Activated B cell treated with CpG ODN at 0.5 μM for 24 hours (primary cell): ENCODE results near the gene CLCF1. TPM values are rescaled to one million over a fixed set of nuclear protein-coding genes. Genes with fewer than 3 reads are reported as not detected.

Experiments
- ATAC-seq: fragments of 200-7000 bp; cut with Tn5 transposase; one replicate; pipeline ENCODE4 v1.10.0; 2021; ENCODE audit warnings: low read depth, mild to moderate bottlenecking, moderate library complexity
- CTCF ChIA-PET: fragments of 350-600 bp; sonication (Branson Sonifier 250); formaldehyde crosslinking; loops from one replicate; lab custom pipeline; 2021; ENCODE audit warnings: antibody characterized with exemption; lab: Charles Lee
- POLR2A ChIA-PET: fragments of 350-600 bp; sonication (Branson Sonifier 250); formaldehyde crosslinking; loops from one replicate; lab custom pipeline; 2021; ENCODE audit warnings: antibody characterized with exemption; lab: Charles Lee
- DNase-seq: peaks from one replicate; pipeline ENCODE4 v3.0.0; 2022
- H3K27ac Mint-ChIP-seq: one replicate; pipeline ENCODE4 v1.8.0; 2020; ENCODE audit warnings: mixed read lengths
- H3K27me3 Mint-ChIP-seq: one replicate; pipeline ENCODE4 v1.8.0; 2021; ENCODE audit warnings: mixed read lengths
- H3K36me3 Mint-ChIP-seq: one replicate; pipeline ENCODE4 v1.8.0; 2021; ENCODE audit warnings: low read depth, mixed read lengths
- H3K4me1 Mint-ChIP-seq: one replicate; pipeline ENCODE4 v1.8.0; 2021; ENCODE audit warnings: mixed read lengths
- H3K4me3 Mint-ChIP-seq: one replicate; pipeline ENCODE4 v1.8.0; 2020; ENCODE audit warnings: mild to moderate bottlenecking, mixed read lengths
- H3K9me3 Mint-ChIP-seq: one replicate; pipeline ENCODE4 v1.8.0; 2020; ENCODE audit warnings: mixed read lengths
- intact Hi-C: fragments of 100-400 bp; cut with micrococcal nuclease; formaldehyde crosslinking; loops from one replicate; pipeline ENCODE4 v1.15.1; 2024
- total RNA-seq: library from RNA; stranded (reverse); gene quantifications from 2 replicates; pipeline ENCODE4 v1.2.3, GENCODE V29; 2022
- TF ChIP-seq, protein P1 (sequence below): fragments of 200-600 bp; IDR thresholded peaks from one replicate; pipeline ENCODE4 v1.8.0; 2022; ENCODE audit warnings: antibody characterized with exemption, mild to moderate bottlenecking

The CLCF1 gene
- total RNA-seq, 1 donor from 2014 or later: 30.7 TPM

DNA sequence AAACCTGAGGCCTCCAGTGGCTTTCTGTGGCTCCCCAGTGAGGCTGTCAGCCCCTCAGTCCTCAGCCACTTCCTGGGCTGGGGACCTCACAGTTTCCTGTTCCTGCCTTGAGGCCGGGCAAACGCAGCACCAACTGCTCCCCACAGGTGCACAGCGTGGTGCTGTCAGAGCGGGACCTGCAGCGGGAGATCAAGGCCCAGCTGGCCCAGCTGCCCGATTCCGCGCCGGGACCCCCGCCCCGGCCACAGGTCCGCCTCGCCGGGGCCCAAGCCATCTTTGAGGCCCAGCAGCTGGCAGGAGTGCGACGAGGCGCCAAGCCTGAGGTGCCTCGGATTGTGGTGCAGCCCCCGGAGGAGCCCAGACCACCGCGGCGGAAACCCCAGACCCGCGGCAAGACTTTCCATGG lies 35.9 kb upstream of the CLCF1 start:
- CTCF ChIA-PET: interaction anchor here (1.2 to 1.3 kb wide), 2 partner anchors 29 to 170 kb away, joined by 3 to 5 read pairs; partner anchors contain the start of gene PTPRCAP
- H3K27ac Mint-ChIP-seq: peak overlapping the region; percentile 95
- intact Hi-C loops: loop anchor here (1.0 kb wide), 1 partner anchor 19 kb away; the partner anchor contains the start of gene RPS6KB2
- DNase-seq: peak; percentile 61
- H3K9me3 Mint-ChIP-seq: no peaks in the 10 kb centered on the region
- peak overlapping the region; percentile 80 for H3K4me3 Mint-ChIP-seq
- peaks cover 33% of the 10 kb centered on the region for H3K36me3 Mint-ChIP-seq
- TF ChIP-seq, protein P1, sequence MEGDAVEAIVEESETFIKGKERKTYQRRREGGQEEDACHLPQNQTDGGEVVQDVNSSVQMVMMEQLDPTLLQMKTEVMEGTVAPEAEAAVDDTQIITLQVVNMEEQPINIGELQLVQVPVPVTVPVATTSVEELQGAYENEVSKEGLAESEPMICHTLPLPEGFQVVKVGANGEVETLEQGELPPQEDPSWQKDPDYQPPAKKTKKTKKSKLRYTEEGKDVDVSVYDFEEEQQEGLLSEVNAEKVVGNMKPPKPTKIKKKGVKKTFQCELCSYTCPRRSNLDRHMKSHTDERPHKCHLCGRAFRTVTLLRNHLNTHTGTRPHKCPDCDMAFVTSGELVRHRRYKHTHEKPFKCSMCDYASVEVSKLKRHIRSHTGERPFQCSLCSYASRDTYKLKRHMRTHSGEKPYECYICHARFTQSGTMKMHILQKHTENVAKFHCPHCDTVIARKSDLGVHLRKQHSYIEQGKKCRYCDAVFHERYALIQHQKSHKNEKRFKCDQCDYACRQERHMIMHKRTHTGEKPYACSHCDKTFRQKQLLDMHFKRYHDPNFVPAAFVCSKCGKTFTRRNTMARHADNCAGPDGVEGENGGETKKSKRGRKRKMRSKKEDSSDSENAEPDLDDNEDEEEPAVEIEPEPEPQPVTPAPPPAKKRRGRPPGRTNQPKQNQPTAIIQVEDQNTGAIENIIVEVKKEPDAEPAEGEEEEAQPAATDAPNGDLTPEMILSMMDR: no peak
- peak; percentile 63 for ATAC-seq
- H3K27me3 Mint-ChIP-seq: no peaks in the 10 kb centered on the region
- POLR2A ChIA-PET: interaction anchor here (0.8 to 3.5 kb wide), 18 partner anchors 10 to 169 kb away, joined by 3 to 113 read pairs (median 5); partner anchors contain the start of genes AIP, POLD4, PTPRCAP and RAD9A
- H3K4me1 Mint-ChIP-seq: peaks cover 93% of the 10 kb centered on the region

DNA sequence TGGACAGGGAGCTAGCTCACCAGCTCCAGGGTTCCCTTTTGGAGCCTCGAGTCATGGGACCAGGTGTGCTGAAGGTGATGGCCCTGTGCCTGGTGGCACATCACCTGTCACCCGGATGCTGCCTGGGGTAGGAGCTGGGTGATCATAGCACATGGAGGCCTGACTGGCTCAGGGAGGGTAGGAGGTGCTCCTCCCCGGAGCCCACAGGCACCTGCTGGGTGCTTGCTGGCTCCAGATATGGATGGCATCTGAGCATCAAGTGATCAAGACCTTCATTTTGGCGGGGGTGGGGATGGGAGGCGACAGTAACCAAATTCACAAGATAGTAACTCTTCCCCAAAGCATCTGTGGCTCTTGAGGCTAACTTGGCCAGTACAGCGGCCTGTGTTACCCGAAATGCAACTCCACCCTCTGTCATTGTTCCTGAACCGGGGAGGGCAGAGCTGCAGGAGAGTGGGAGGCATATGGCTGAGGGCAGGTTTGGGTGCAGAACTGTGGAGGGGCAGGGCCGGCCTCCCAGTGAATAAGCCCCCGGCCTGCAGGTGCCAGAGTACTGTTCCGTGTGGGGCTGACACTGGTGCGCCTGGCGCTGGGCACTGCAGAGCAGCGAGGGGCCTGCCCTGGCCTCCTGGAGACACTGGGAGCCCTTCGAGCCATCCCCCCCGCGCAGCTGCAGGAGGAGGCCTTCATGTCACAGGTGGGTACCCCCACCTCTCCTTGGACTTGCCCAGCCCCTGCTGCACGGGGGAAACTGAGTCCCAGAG lies 35.2 kb upstream of the CLCF1 start:
- ATAC-seq (no peak), DNase-seq (no peak)
- TF ChIP-seq, protein P1: no peak
- H3K9me3 Mint-ChIP-seq: no peaks in the 10 kb centered on the region
- peaks cover 95% of the 10 kb centered on the region for H3K4me1 Mint-ChIP-seq
- intact Hi-C loops: loop anchor here (1.0 kb wide), 1 partner anchor 20 kb away; the partner anchor contains the start of gene RPS6KB2
- H3K27ac Mint-ChIP-seq: peak overlapping the region; percentile 88
- no peaks in the 10 kb centered on the region for H3K27me3 Mint-ChIP-seq
- ChIA-PET CTCF (interaction anchor here (1.1 to 1.3 kb wide), 3 partner anchors 30 to 169 kb away, joined by 3 to 5 read pairs (median 3); partner anchors contain the start of gene PTPRCAP), POLR2A (interaction anchor here (0.7 to 3.5 kb wide), 23 partner anchors 11 to 629 kb away, joined by 3 to 113 read pairs (median 5); partner anchors contain the start of genes AIP, CORO1B, POLD4 and PTPRCAP)
- peaks cover 36% of the 10 kb centered on the region for H3K36me3 Mint-ChIP-seq
- peak overlapping the region; percentile 55 for H3K4me3 Mint-ChIP-seq

DNA sequence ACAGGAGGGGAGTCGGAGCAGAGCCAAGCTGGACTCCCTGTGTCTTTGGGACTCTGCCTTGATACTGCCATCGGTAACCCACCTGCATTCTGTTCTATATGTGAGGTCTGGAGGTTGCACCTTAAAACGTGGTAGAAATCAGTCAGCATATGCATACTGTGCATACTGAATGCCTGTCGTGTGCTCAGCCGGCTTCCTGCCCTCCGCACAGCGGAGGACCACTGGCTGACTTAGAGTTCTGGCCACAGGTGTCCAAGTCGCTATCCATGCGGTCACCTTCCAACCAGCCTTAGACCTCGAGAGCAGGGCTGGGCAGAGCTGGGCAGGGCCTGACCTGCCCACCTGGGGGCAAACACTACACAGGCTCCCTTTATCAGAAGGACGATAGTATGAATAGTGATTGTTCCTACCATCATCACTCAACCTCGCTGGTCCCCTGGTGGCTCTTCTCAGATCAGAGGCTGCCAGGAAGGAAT lies 34.3 kb upstream of the CLCF1 start:
- H3K4me3 Mint-ChIP-seq: peak overlapping the region; percentile 55
- H3K27ac Mint-ChIP-seq: peak overlapping the region; percentile 88
- intact Hi-C loops: no loop called here

DNA sequence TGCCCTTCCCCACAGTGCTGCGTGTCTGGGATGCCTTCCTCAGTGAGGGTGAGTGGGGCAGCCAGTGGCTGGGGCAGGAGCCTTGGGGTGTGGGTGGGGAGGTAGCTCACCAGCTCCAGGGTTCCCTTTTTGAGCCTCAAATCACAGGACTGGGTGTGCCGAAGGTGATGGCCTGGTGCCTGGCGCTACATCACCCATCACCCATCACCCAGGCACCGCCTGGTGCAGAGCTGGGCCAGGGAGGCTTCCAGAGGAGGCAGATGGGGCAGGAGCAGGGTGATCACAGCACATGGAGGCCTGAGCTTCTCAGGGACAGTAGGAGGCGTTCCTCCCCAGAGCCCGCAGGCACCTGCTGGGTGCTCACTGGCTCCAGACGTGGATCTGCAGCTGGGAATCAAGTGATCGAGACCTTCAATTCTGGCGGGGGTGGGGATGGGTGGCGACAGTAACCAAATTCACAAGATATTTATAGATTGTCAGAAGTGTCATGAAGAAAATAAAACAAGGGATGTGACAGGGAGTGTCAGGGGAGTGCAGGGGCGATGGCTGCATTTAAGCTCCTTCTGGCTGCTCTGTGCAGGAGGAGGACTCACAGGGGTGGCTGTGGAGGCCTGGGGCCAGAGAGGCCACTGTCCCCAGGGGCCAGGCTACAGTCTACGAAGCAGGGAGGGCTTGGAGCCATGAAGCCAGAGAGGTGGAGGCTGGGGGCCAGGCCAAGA lies 33.7 kb upstream of the CLCF1 start:
- Mint-ChIP-seq H3K27ac (peak overlapping the region; percentile 88), H3K4me3 (peak overlapping the region; percentile 60), H3K27me3 (no peaks in the 10 kb centered on the region), H3K4me1 (peaks cover 92% of the 10 kb centered on the region), H3K36me3 (peaks cover 36% of the 10 kb centered on the region), H3K9me3 (no peaks in the 10 kb centered on the region)
- DNase-seq: no peak
- ChIA-PET CTCF (interaction anchor here (0.9 to 1.1 kb wide), 2 partner anchors 11 to 18 kb away, joined by 3 to 4 read pairs; no protein-coding TSS in a partner anchor), POLR2A (interaction anchor here (0.6 to 3.5 kb wide), 19 partner anchors 12 to 264 kb away, joined by 3 to 113 read pairs (median 5); partner anchors contain the start of genes CORO1B, PITPNM1, PTPRCAP and RAD9A)
- intact Hi-C loops: no loop called here
- no peak for ATAC-seq
- TF ChIP-seq, protein P1: no peak

More for the DNA sequence above, 34.3 kb upstream of the CLCF1 start:
- no peak for ATAC-seq
- H3K27me3 Mint-ChIP-seq: no peaks in the 10 kb centered on the region
- no peak for DNase-seq
- ChIA-PET CTCF (interaction anchor here (0.9 to 1.1 kb wide), 3 partner anchors 10 to 99 kb away, joined by 3 to 4 read pairs (median 3); no protein-coding TSS in a partner anchor), POLR2A (interaction anchor here (0.7 to 3.5 kb wide), 18 partner anchors 12 to 630 kb away, joined by 3 to 113 read pairs (median 5); partner anchors contain the start of genes CORO1B, PITPNM1, PTPRCAP and RAD9A)
- no peaks in the 10 kb centered on the region for H3K9me3 Mint-ChIP-seq
- TF ChIP-seq, protein P1: no peak
- H3K36me3 Mint-ChIP-seq: peaks cover 36% of the 10 kb centered on the region
- H3K4me1 Mint-ChIP-seq: peaks cover 93% of the 10 kb centered on the region
